GM23338 (cell line): ENCODE data around the gene LYST. TPM values are rescaled to one million over a fixed set of nuclear protein-coding genes. Genes with fewer than 3 reads are reported as not detected.

Source experiments
- EZH2 ChIP-seq: fragments of 200-600 bp; sonication (generic); IDR thresholded peaks from one replicate; pipeline ENCODE4 v1.8.0; 2017; ENCODE audit warnings: antibody characterized with exemption, mild to moderate bottlenecking, low read depth; ENCODE audit not compliant: unreplicated experiment
- JUNB ChIP-seq: IDR thresholded peaks from one replicate; pipeline ENCODE4 v1.6.1; 2016; ENCODE audit warnings: antibody characterized with exemption; ENCODE audit not compliant: unreplicated experiment
- NANOG ChIP-seq: IDR thresholded peaks from 2 replicates; pipeline ENCODE4 v1.6.1; 2016; ENCODE audit warnings: antibody characterized with exemption, borderline replicate concordance
- POLR2AphosphoS5 ChIP-seq: IDR thresholded peaks from 2 replicates; pipeline ENCODE4 v1.6.1; 2016; ENCODE audit warnings: antibody characterized with exemption, low read depth
- STAT1 ChIP-seq: IDR thresholded peaks from one replicate; pipeline ENCODE4 v1.6.1; 2016; ENCODE audit warnings: antibody characterized with exemption; ENCODE audit not compliant: unreplicated experiment
- ZNF114 ChIP-seq: fragments of 250-450 bp; sonication (Bioruptor Pico); IDR thresholded peaks from 2 replicates; pipeline ENCODE4 v1.5.0; 2020; ENCODE audit warnings: mild to moderate bottlenecking, moderate library complexity
- polyA plus RNA-seq: library from polyadenylated mRNA; unstranded; fragments of >200 nt; fragmentation: Nextera tagmentation; extraction: Ambion mirVana; gene quantifications from 2 replicates; pipeline ENCODE4 v1.2.1, GENCODE V29; 2016
- total RNA-seq: library from RNA; depleted of rRNA; stranded (reverse); fragments of >200 nt; shearing (Covaris generic); gene quantifications from 2 replicates; pipeline ENCODE4 v1.2.3, GENCODE V29; 2014
- TF ChIP-seq, protein P1 (sequence below): fragments of 250-450 bp; sonication (Bioruptor Pico); IDR thresholded peaks from 2 replicates; pipeline ENCODE4 v1.5.0; 2020; ENCODE audit warnings: mild to moderate bottlenecking, moderate library complexity
- TF ChIP-seq, protein P2 (sequence below): IDR thresholded peaks from 2 replicates; pipeline ENCODE4 v1.6.1; 2016; ENCODE audit warnings: antibody characterized with exemption
- TF ChIP-seq, protein P3 (sequence below), 2 experiments: fragments of 200-600 bp in 1 of 2; sonication (generic) in 1 of 2; conservative IDR thresholded peaks; 2 replicates each; pipeline versions ENCODE4 v1.5.1 to v1.6.1; 2016 to 2017; ENCODE audit warnings: antibody characterized with exemption in 2 of 2, low read depth in 2 of 2, mild to moderate bottlenecking in 2 of 2, moderate library complexity in 1 of 2
- TF ChIP-seq, protein P4 (sequence below): IDR thresholded peaks from one replicate; pipeline ENCODE4 v1.6.1; 2018; ENCODE audit warnings: antibody characterized with exemption; ENCODE audit not compliant: unreplicated experiment

The LYST gene
- total and polyA plus RNA-seq, 2 experiments from 2014 or later = 0.21 to 1.0 TPM

DNA sequence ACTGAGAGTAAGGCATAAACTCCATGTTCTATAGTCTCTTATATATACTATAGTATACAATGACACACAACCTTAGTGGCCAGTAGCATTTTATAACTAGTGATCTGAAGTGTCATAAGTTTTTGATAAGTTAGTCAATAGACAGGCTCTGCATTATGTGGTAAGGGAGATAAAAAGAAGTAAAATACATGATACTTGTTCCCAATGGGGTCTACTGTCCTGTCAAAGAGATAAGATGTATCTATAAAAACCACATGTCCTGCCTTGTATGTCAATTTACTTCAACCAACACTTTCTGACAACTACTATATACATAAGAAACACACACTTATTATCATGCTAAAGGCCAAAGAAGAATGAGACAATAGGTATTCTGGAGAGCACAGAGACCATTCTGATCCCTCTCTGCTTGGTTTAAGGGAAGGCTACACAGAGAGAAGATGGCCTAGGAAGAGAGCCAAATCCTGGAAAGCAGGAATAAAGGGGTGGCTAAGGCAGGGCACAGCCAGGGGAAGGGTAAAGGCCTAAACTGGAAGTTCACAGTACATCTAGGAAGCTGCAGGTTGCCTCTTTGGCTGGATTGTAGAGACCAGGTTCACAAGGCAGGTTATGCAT lies 91.4 kb downstream of the LYST start (continued):
- TF ChIP-seq, protein P1, sequence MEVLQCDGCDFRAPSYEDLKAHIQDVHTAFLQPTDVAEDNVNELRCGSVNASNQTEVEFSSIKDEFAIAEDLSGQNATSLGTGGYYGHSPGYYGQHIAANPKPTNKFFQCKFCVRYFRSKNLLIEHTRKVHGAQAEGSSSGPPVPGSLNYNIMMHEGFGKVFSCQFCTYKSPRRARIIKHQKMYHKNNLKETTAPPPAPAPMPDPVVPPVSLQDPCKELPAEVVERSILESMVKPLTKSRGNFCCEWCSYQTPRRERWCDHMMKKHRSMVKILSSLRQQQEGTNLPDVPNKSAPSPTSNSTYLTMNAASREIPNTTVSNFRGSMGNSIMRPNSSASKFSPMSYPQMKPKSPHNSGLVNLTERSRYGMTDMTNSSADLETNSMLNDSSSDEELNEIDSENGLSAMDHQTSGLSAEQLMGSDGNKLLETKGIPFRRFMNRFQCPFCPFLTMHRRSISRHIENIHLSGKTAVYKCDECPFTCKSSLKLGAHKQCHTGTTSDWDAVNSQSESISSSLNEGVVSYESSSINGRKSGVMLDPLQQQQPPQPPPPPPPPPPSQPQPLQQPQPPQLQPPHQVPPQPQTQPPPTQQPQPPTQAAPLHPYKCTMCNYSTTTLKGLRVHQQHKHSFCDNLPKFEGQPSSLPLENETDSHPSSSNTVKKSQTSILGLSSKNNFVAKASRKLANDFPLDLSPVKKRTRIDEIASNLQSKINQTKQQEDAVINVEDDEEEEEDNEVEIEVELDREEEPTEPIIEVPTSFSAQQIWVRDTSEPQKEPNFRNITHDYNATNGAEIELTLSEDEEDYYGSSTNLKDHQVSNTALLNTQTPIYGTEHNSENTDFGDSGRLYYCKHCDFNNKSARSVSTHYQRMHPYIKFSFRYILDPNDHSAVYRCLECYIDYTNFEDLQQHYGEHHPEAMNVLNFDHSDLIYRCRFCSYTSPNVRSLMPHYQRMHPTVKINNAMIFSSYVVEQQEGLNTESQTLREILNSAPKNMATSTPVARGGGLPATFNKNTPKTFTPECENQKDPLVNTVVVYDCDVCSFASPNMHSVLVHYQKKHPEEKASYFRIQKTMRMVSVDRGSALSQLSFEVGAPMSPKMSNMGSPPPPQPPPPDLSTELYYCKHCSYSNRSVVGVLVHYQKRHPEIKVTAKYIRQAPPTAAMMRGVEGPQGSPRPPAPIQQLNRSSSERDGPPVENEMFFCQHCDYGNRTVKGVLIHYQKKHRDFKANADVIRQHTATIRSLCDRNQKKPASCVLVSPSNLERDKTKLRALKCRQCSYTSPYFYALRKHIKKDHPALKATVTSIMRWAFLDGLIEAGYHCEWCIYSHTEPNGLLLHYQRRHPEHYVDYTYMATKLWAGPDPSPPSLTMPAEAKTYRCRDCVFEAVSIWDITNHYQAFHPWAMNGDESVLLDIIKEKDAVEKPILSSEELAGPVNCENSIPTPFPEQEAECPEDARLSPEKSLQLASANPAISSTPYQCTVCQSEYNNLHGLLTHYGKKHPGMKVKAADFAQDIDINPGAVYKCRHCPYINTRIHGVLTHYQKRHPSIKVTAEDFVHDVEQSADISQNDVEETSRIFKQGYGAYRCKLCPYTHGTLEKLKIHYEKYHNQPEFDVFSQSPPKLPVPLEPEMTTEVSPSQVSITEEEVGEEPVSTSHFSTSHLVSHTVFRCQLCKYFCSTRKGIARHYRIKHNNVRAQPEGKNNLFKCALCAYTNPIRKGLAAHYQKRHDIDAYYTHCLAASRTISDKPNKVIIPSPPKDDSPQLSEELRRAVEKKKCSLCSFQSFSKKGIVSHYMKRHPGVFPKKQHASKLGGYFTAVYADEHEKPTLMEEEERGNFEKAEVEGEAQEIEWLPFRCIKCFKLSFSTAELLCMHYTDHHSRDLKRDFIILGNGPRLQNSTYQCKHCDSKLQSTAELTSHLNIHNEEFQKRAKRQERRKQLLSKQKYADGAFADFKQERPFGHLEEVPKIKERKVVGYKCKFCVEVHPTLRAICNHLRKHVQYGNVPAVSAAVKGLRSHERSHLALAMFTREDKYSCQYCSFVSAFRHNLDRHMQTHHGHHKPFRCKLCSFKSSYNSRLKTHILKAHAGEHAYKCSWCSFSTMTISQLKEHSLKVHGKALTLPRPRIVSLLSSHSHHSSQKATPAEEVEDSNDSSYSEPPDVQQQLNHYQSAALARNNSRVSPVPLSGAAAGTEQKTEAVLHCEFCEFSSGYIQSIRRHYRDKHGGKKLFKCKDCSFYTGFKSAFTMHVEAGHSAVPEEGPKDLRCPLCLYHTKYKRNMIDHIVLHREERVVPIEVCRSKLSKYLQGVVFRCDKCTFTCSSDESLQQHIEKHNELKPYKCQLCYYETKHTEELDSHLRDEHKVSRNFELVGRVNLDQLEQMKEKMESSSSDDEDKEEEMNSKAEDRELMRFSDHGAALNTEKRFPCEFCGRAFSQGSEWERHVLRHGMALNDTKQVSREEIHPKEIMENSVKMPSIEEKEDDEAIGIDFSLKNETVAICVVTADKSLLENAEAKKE (CRISPR knock-in tag) = no peak
- TF ChIP-seq, protein P2, sequence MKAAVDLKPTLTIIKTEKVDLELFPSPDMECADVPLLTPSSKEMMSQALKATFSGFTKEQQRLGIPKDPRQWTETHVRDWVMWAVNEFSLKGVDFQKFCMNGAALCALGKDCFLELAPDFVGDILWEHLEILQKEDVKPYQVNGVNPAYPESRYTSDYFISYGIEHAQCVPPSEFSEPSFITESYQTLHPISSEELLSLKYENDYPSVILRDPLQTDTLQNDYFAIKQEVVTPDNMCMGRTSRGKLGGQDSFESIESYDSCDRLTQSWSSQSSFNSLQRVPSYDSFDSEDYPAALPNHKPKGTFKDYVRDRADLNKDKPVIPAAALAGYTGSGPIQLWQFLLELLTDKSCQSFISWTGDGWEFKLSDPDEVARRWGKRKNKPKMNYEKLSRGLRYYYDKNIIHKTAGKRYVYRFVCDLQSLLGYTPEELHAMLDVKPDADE = no peak
- TF ChIP-seq STAT1 (no peak), ZNF114 (no peak), EZH2 (no peak), POLR2AphosphoS5 (no peak), JUNB (no peak), NANOG (no peak)
- TF ChIP-seq, protein P3, sequence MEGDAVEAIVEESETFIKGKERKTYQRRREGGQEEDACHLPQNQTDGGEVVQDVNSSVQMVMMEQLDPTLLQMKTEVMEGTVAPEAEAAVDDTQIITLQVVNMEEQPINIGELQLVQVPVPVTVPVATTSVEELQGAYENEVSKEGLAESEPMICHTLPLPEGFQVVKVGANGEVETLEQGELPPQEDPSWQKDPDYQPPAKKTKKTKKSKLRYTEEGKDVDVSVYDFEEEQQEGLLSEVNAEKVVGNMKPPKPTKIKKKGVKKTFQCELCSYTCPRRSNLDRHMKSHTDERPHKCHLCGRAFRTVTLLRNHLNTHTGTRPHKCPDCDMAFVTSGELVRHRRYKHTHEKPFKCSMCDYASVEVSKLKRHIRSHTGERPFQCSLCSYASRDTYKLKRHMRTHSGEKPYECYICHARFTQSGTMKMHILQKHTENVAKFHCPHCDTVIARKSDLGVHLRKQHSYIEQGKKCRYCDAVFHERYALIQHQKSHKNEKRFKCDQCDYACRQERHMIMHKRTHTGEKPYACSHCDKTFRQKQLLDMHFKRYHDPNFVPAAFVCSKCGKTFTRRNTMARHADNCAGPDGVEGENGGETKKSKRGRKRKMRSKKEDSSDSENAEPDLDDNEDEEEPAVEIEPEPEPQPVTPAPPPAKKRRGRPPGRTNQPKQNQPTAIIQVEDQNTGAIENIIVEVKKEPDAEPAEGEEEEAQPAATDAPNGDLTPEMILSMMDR (conservative IDR thresholded peaks at IDR 0.05; ENCODE audit: low read depth in 2 of 2) = no peak
- TF ChIP-seq, protein P4, sequence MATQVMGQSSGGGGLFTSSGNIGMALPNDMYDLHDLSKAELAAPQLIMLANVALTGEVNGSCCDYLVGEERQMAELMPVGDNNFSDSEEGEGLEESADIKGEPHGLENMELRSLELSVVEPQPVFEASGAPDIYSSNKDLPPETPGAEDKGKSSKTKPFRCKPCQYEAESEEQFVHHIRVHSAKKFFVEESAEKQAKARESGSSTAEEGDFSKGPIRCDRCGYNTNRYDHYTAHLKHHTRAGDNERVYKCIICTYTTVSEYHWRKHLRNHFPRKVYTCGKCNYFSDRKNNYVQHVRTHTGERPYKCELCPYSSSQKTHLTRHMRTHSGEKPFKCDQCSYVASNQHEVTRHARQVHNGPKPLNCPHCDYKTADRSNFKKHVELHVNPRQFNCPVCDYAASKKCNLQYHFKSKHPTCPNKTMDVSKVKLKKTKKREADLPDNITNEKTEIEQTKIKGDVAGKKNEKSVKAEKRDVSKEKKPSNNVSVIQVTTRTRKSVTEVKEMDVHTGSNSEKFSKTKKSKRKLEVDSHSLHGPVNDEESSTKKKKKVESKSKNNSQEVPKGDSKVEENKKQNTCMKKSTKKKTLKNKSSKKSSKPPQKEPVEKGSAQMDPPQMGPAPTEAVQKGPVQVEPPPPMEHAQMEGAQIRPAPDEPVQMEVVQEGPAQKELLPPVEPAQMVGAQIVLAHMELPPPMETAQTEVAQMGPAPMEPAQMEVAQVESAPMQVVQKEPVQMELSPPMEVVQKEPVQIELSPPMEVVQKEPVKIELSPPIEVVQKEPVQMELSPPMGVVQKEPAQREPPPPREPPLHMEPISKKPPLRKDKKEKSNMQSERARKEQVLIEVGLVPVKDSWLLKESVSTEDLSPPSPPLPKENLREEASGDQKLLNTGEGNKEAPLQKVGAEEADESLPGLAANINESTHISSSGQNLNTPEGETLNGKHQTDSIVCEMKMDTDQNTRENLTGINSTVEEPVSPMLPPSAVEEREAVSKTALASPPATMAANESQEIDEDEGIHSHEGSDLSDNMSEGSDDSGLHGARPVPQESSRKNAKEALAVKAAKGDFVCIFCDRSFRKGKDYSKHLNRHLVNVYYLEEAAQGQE = no peak
